BJ (cell line): ENCODE measurements around the gene SLFNL1. TPM values are rescaled to one million over a fixed set of nuclear protein-coding genes. Genes with fewer than 3 reads are reported as not detected.

Source experiments
- CTCF ChIA-PET: fragments of 350-600 bp; formaldehyde crosslinking; extraction: SDS; loops from one replicate; lab custom pipeline; 2021; ENCODE audit warnings: antibody characterized with exemption, inconsistent platforms; lab: Yijun Ruan, JAX
- POLR2A ChIA-PET: fragments of 300-600 bp; sonication (Branson Sonifier 250); formaldehyde crosslinking; extraction: SDS; loops from one replicate; lab custom pipeline; 2021; ENCODE audit warnings: antibody characterized with exemption; lab: Charles Lee
- DNase-seq: peaks from one replicate; pipeline ENCODE4 v3.0.0-alpha.2; 2011; ENCODE audit warnings: low read depth
- H3K27me3 ChIP-seq: 2 replicates; pipeline ENCODE4 v1.6.0; 2011; ENCODE audit warnings: low read length; ENCODE audit not compliant: control insufficient read depth, insufficient read depth
- H3K36me3 ChIP-seq: 2 replicates; pipeline ENCODE4 v1.5.1; 2011; ENCODE audit warnings: low read length; ENCODE audit not compliant: control insufficient read depth, insufficient read depth
- H3K4me3 ChIP-seq: 2 replicates; pipeline ENCODE4 v1.5.1; 2011; ENCODE audit warnings: low read depth, mild to moderate bottlenecking, control low read depth, low read length
- CTCF ChIP-seq: IDR thresholded peaks from 2 replicates; pipeline ENCODE4 v1.5.1; 2011; ENCODE audit warnings: low read depth, mild to moderate bottlenecking, control low read depth, inconsistent platforms, low read length, moderate library complexity; ENCODE audit not compliant: insufficient read depth
- polyA plus RNA-seq: library from polyadenylated mRNA; depleted of rRNA; stranded (reverse); fragments of >200 nt; gene quantifications from 2 replicates; pipeline ENCODE4 v1.2.3, GENCODE V29; 2011

The SLFNL1 gene
- polyA plus RNA-seq, 1 experiment: 0.10 TPM

GRCh38 chr1:41020109-41020576 lies 1.4 kb downstream of the SLFNL1 start:
- no peak for DNase-seq
- POLR2A ChIA-PET: no interaction called here
- TF ChIP-seq CTCF: no peak
- no peaks in the 10 kb centered on the region for H3K27me3 ChIP-seq
- no peak overlapping the region for H3K4me3 ChIP-seq
- H3K36me3 ChIP-seq: peaks cover 6% of the 10 kb centered on the region
- CTCF ChIA-PET: interaction anchor here (0.7 to 2.2 kb wide), 2 partner anchors 88 to 103 kb away, joined by 3 to 5 read pairs; no protein-coding TSS in a partner anchor

GRCh38 chr1:41019353-41019745 lies 2.2 kb downstream of the SLFNL1 start:
- ChIA-PET CTCF (no interaction called here), POLR2A (no interaction called here)
- Histone ChIP-seq H3K27me3 (no peaks in the 10 kb centered on the region), H3K36me3 (peaks cover 6% of the 10 kb centered on the region), H3K4me3 (no peak overlapping the region)
- TF ChIP-seq CTCF: no peak
- no peak for DNase-seq

GRCh38 chr1:41018018-41018410 lies 3.5 kb downstream of the SLFNL1 start:
- CTCF ChIA-PET: no interaction called here

GRCh38 chr1:41017141-41018017 lies 4.1 kb downstream of the SLFNL1 start:
- no peaks in the 10 kb centered on the region for H3K27me3 ChIP-seq
- H3K4me3 ChIP-seq: no peak overlapping the region
- ChIA-PET CTCF (no interaction called here), POLR2A (no interaction called here)
- no peak for TF ChIP-seq CTCF
- H3K36me3 ChIP-seq: peaks cover 3% of the 10 kb centered on the region
- DNase-seq: no peak

More at GRCh38 chr1:41018018-41018410, 3.5 kb downstream of the SLFNL1 start:
- Histone ChIP-seq H3K27me3 (no peaks in the 10 kb centered on the region), H3K4me3 (no peak overlapping the region), H3K36me3 (peaks cover 6% of the 10 kb centered on the region)
- TF ChIP-seq CTCF: no peak
- POLR2A ChIA-PET: no interaction called here
- DNase-seq: no peak

- POLR2A ChIA-PET: no interaction called here
- CTCF ChIA-PET: interaction anchor here (1.6 to 2.1 kb wide), 3 partner anchors 9 to 64 kb away, joined by 4 to 11 read pairs (median 10); no protein-coding TSS in a partner anchor
- Histone ChIP-seq H3K27me3 (no peaks in the 10 kb centered on the region), H3K36me3 (peaks cover 3% of the 10 kb centered on the region), H3K4me3 (no peak overlapping the region)
- TF ChIP-seq CTCF: no peak
- DNase-seq: no peak
Measured at GRCh38 chr1:41015897-41016470, 5.5 kb downstream of the SLFNL1 start.
